Adrenal gland (tissue), 5 donors: ENCODE results near the gene BTBD6.

Source experiments
- CTCF ChIP-seq, 6 experiments: fragments of 450-650 bp in 4 of 6; fragments of 200-600 bp in 2 of 6; sonication (generic) in 1 of 6; IDR thresholded peaks; 1 replicate in 5 of 6; 2 replicates in 1 of 6; pipeline versions ENCODE4 v1.5.1 to v1.8.0; 2016 to 2021; ENCODE audit warnings: antibody characterized with exemption in 6 of 6, mild to moderate bottlenecking in 2 of 6, moderate library complexity in 1 of 6
- POLR2A ChIP-seq, 2 donors: fragments of 450-650 bp; IDR thresholded peaks; one replicate each; pipeline ENCODE4 v1.6.1; 2017; ENCODE audit warnings: antibody characterized with exemption in 2 of 2, mild to moderate bottlenecking in 2 of 2, moderate library complexity in 1 of 2
- donor health status: DM: no; HTN: no; CAD: no.

- no peak for TF ChIP-seq CTCF (IDR thresholded peaks at IDR 0.05)
- TF ChIP-seq POLR2A (IDR thresholded peaks at IDR 0.05), result no peak
Measured at GRCh38 chr14:105241641-105242040, 6.7 kb upstream of the BTBD6 start.
